Spleen (tissue), 11 donors: ENCODE results near the gene RERE. TPM values are rescaled to one million over a fixed set of nuclear protein-coding genes. Genes with fewer than 3 reads are reported as not detected.

Experiments used
- DNase-seq: peaks from one replicate; pipeline ENCODE4 v3.0.0-alpha.2; 2020
- H3K27ac ChIP-seq, 8 donors: fragments of 200-600 bp; sonication (generic) in 7 of 8; 1 replicate in 4 of 8; 2 replicates in 4 of 8; pipeline versions ENCODE4 v1.5.0 to v1.8.0; 2016 to 2021; ENCODE audit warnings: inconsistent platforms in 4 of 8, mild to moderate bottlenecking in 4 of 8, moderate library complexity in 1 of 8
- H3K27me3 ChIP-seq, 7 donors: fragments of 200-600 bp; sonication (generic) in 6 of 7; replicated peaks in 1 of 7; 1 replicate in 4 of 7; 2 replicates in 3 of 7; pipeline versions ENCODE4 v1.5.0 to v1.8.0; 2016 to 2021; ENCODE audit warnings: inconsistent platforms in 3 of 7, mild to moderate bottlenecking in 1 of 7
- H3K36me3 ChIP-seq, 6 donors: fragments of 200-600 bp; sonication (generic) in 5 of 6; 1 replicate in 4 of 6; 2 replicates in 2 of 6; pipeline versions ENCODE4 v1.5.0 to v1.8.0; 2016 to 2021; ENCODE audit warnings: inconsistent platforms in 2 of 6
- H3K4me1 ChIP-seq, 6 donors: fragments of 200-600 bp; sonication (generic) in 5 of 6; 1 replicate in 3 of 6; 2 replicates in 3 of 6; pipeline versions ENCODE4 v1.5.0 to v1.8.0; 2016 to 2021; ENCODE audit warnings: inconsistent platforms in 3 of 6
- H3K4me3 ChIP-seq, 8 donors: fragments of 200-600 bp; sonication (generic) in 7 of 8; 1 replicate in 4 of 8; 2 replicates in 4 of 8; pipeline versions ENCODE4 v1.5.0 to v1.8.0; 2016 to 2021; ENCODE audit warnings: inconsistent platforms in 4 of 8, mild to moderate bottlenecking in 4 of 8, moderate library complexity in 2 of 8
- H3K9me3 ChIP-seq, 8 donors: fragments of 200-600 bp; sonication (generic) in 7 of 8; 1 replicate in 4 of 8; 2 replicates in 4 of 8; pipeline versions ENCODE4 v1.5.0 to v1.8.0; 2016 to 2021; ENCODE audit warnings: inconsistent platforms in 4 of 8
- CTCF ChIP-seq, 11 experiments: fragments of 200-600 bp in 7 of 11; fragments of 450-650 bp in 4 of 11; sonication (generic) in 4 of 11; IDR thresholded peaks in 8 of 11; conservative IDR thresholded peaks in 3 of 11; 1 replicate in 7 of 11; 2 replicates in 4 of 11; pipeline versions ENCODE4 v1.4.0 to v1.8.0; 2016 to 2021; ENCODE audit warnings: antibody characterized with exemption in 11 of 11, inconsistent platforms in 4 of 11, mild to moderate bottlenecking in 1 of 11
- POLR2A ChIP-seq, 3 donors: fragments of 450-650 bp; IDR thresholded peaks; one replicate each; pipeline ENCODE4 v1.5.1; 2017; ENCODE audit warnings: antibody characterized with exemption in 3 of 3, mild to moderate bottlenecking in 1 of 3
- POLR2AphosphoS5 ChIP-seq, 3 donors: sonication (generic); formaldehyde crosslinking; IDR thresholded peaks; one replicate each; pipeline ENCODE4 v1.5.1; 2017; ENCODE audit warnings: antibody characterized with exemption in 3 of 3
- WGBS, 5 donors: extraction: QIAGEN DNeasy Blood & Tissue Kit in 3 of 5; methylation state at CpG; one replicate each; pipeline versions ENCODE4 v1.1.5 to v1.1.7; 2013 to 2018; 5-methylcytosine and 5-hydroxymethylcytosine counted together
- intact Hi-C: fragments of 100-400 bp; cut with DNase I; formaldehyde crosslinking; loops from one replicate; pipeline ENCODE4 v1.15.0; 2023; ENCODE audit warnings: low total_unique reads
- polyA plus RNA-seq, 3 donors: library from polyadenylated mRNA; stranded (reverse); fragments of 200-250 nt; gene quantifications; one replicate each; pipeline ENCODE4 v1.2.1, GENCODE V29; 2013
- total RNA-seq, 7 donors: library from RNA; depleted of rRNA in 3 of 7; stranded (reverse); fragments of >200 nt in 3 of 7; fragmentation: NEBNext Ultra II Directional in 4 of 7; extraction: Animal tissue kit (Norgen Biotek cat#: 25700) in 4 of 7; gene quantifications; one replicate each; pipeline versions ENCODE4 v1.1.0 to v1.2.1, GENCODE V29; 2016 to 2021
- donor health status: healthy with polysubstance abuse.
- donor health status: DM: no; HTN: no; CAD: no; lungs with moderate emphysema.
- donor health status: DM: no; HTN: no; CAD: no.
- donor health status: Bipolar disorder and iron deficiency.
- donor health status: healthy.
- donor health status: DM: no; HTN: no; CAD: no.
- donor health status: DM: yes; HTN: yes; CAD: no.

RERE gene
- total and polyA plus RNA-seq, 10 donors, result 10.3 to 149 (median 117) TPM

- Histone ChIP-seq H3K4me3 (no peak overlapping the region), H3K9me3 (no peaks in the 10 kb centered on the region), H3K4me1 (peaks cover 60 to 91% (median 84%) of the 10 kb centered on the region in 6 donors), H3K36me3 (peaks cover 0 to 2% (median 0%) of the 10 kb centered on the region in 6 donors), H3K27ac (peak overlapping the region in 6 of 8 donors; percentile 96 to 99 (median 98)), H3K27me3 (no peaks in the 10 kb centered on the region)
- no peak for DNase-seq
- WGBS, 5 donors, result 93 to 97% (median 95%) methylated on average over 3 of the region's 3 CpGs
- TF ChIP-seq POLR2AphosphoS5 (IDR thresholded peaks at IDR 0.05) (no peak), POLR2A (IDR thresholded peaks at IDR 0.05) (no peak), CTCF (IDR thresholded peaks at IDR 0.05 in 8 of 11, conservative IDR thresholded peaks at IDR 0.05 in 3 of 11) (no peak)
- intact Hi-C loops, result loop anchor here (10.0 kb wide), 2 partner anchors 51 to 99 kb away; no protein-coding TSS in a partner anchor
Measured at GRCh38 chr1:8425781-8426161, 391.7 kb downstream of the RERE start.

GRCh38 chr1:8425150-8425780 is 392.2 kb downstream of the RERE start:
- no peak for DNase-seq
- 94 to 96% (median 94%) methylated on average over 10 of the region's 10 CpGs for WGBS, 5 donors
- Histone ChIP-seq H3K4me1 (peaks cover 60 to 91% (median 84%) of the 10 kb centered on the region in 6 donors), H3K27me3 (no peaks in the 10 kb centered on the region), H3K27ac (peak overlapping the region; percentile 90 to 99 (median 98)), H3K36me3 (peaks cover 0 to 7% (median 0%) of the 10 kb centered on the region in 6 donors), H3K4me3 (peak overlapping the region in 3 of 8 donors; percentile 71 to 89 (median 72)), H3K9me3 (no peaks in the 10 kb centered on the region)
- intact Hi-C loops, result loop anchor here (10.0 kb wide), 2 partner anchors 50 to 100 kb away; no protein-coding TSS in a partner anchor
- TF ChIP-seq POLR2AphosphoS5 (IDR thresholded peaks at IDR 0.05) (no peak), CTCF (IDR thresholded peaks at IDR 0.05 in 8 of 11, conservative IDR thresholded peaks at IDR 0.05 in 3 of 11) (no peak), POLR2A (IDR thresholded peaks at IDR 0.05) (no peak)

GRCh38 chr1:8424539-8425116 is 392.8 kb downstream of the RERE start:
- intact Hi-C loops, result loop anchor here (10.0 kb wide), 2 partner anchors 50 to 100 kb away; no protein-coding TSS in a partner anchor
- H3K4me1 ChIP-seq, result peaks cover 61 to 91% (median 84%) of the 10 kb centered on the region in 6 donors
- peak overlapping the region; percentile 45 to 89 (median 70) for H3K4me3 ChIP-seq
- 16 to 43% (median 28%) methylated on average over 9 of the region's 9 CpGs for WGBS, 5 donors
- H3K9me3 ChIP-seq, result no peaks in the 10 kb centered on the region
- peak; percentile 78 for DNase-seq
- TF ChIP-seq CTCF (IDR thresholded peaks at IDR 0.05 in 8 of 11, conservative IDR thresholded peaks at IDR 0.05 in 3 of 11) (no peak), POLR2AphosphoS5 (IDR thresholded peaks at IDR 0.05) (peak in 2 of 3 donors; percentile 89 to 90), POLR2A (IDR thresholded peaks at IDR 0.05) (peak in 1 of 3 donors; percentile 77)
- H3K27me3 ChIP-seq, result no peaks in the 10 kb centered on the region
- peak overlapping the region; percentile 90 to 99 (median 98) for H3K27ac ChIP-seq
- H3K36me3 ChIP-seq, result peaks cover 0 to 14% (median 0%) of the 10 kb centered on the region in 6 donors
